Cardiac fibroblast (primary cell): ENCODE results near the gene FYCO1.

ENCODE experiments used
- DNase-seq, 2 donors: peaks; one replicate each; pipeline versions ENCODE4 v3.0.0 to v3.0.0-alpha.2; 2010; ENCODE audit warnings: low read depth in 2 of 2
- H3K4me3 ChIP-seq, 2 donors: replicated peaks in 1 of 2; 1 replicate in 1 of 2; 2 replicates in 1 of 2; pipeline ENCODE4 v1.5.1; 2011; ENCODE audit warnings: low read depth in 2 of 2, low read length in 2 of 2, mild to moderate bottlenecking in 2 of 2, moderate library complexity in 1 of 2
- CTCF ChIP-seq: IDR thresholded peaks from one replicate; pipeline ENCODE4 v1.5.1; 2011; ENCODE audit warnings: low read depth, mild to moderate bottlenecking, low read length, inconsistent platforms

The FYCO1 gene

GRCh38 chr3:45911511-45912226 lies 84.0 kb downstream of the FYCO1 start:
- H3K4me3 ChIP-seq: no peak overlapping the region
- TF ChIP-seq CTCF: no peak
- DNase-seq: no peak

- DNase-seq: no peak
- no peak overlapping the region for H3K4me3 ChIP-seq
- TF ChIP-seq CTCF: no peak
Observed at GRCh38 chr3:45910892-45911291, 84.7 kb downstream of the FYCO1 start.

GRCh38 chr3:45909542-45909941 lies 86.1 kb downstream of the FYCO1 start:
- no peak for TF ChIP-seq CTCF
- DNase-seq: no peak
- H3K4me3 ChIP-seq: no peak overlapping the region

GRCh38 chr3:45908761-45909160 lies 86.9 kb downstream of the FYCO1 start:
- H3K4me3 ChIP-seq: no peak overlapping the region
- no peak for TF ChIP-seq CTCF
- DNase-seq: no peak

- H3K4me3 ChIP-seq: no peak overlapping the region
- peak; percentile 22 to 68 for DNase-seq
- TF ChIP-seq CTCF: no peak
Observed at GRCh38 chr3:45907769-45908705, 87.6 kb downstream of the FYCO1 start.

GRCh38 chr3:45906681-45907407 lies 88.8 kb downstream of the FYCO1 start:
- peak; percentile 57 for TF ChIP-seq CTCF
- peak; percentile 64 to 72 for DNase-seq
- H3K4me3 ChIP-seq: no peak overlapping the region
